Activated CD8-positive, alpha-beta memory T cell treated with anti-CD3 and anti-CD28 coated beads, Interleukin-2, amount 50 U/mL, for 4 hours (primary cell): Measurements from ENCODE around the gene STAT1.

ENCODE experiments used
- DNase-seq: peaks from one replicate; pipeline ENCODE4 v3.0.0-alpha.2; 2020

Gene STAT1

GRCh38 chr2:190948671-190949070, 65.3 kb downstream of the STAT1 start:
- DNase-seq, result no peak

- DNase-seq, result no peak
These were observed 66.2 kb downstream of the STAT1 start for GRCh38 chr2:190947711-190948251.

- no peak for DNase-seq
These were observed 66.8 kb downstream of the STAT1 start for GRCh38 chr2:190947141-190947540.

GRCh38 chr2:190943706-190944105, 70.3 kb downstream of the STAT1 start:
- DNase-seq, result no peak

- DNase-seq, result no peak
These were observed 71.3 kb downstream of the STAT1 start for GRCh38 chr2:190942697-190943096.

- DNase-seq, result no peak
These were observed 72.4 kb downstream of the STAT1 start for GRCh38 chr2:190941571-190941970.

GRCh38 chr2:190940454-190940853, 73.5 kb downstream of the STAT1 start:
- DNase-seq, result no peak

- DNase-seq, result no peak
These were observed 75.1 kb downstream of the STAT1 start for GRCh38 chr2:190938771-190939335.

GRCh38 chr2:190935054-190935453, 78.9 kb downstream of the STAT1 start:
- no peak for DNase-seq

GRCh38 chr2:190933361-190933760, 80.6 kb downstream of the STAT1 start:
- no peak for DNase-seq

GRCh38 chr2:190932514-190932913, 81.5 kb downstream of the STAT1 start:
- no peak for DNase-seq

GRCh38 chr2:190930411-190930810, 83.6 kb downstream of the STAT1 start:
- no peak for DNase-seq

GRCh38 chr2:190929919-190930318, 84.1 kb downstream of the STAT1 start:
- DNase-seq, result no peak

GRCh38 chr2:190927301-190927700, 86.7 kb downstream of the STAT1 start:
- DNase-seq, result no peak

- no peak for DNase-seq
These were observed 91.6 kb downstream of the STAT1 start for GRCh38 chr2:190922376-190922775.

- no peak for DNase-seq
These were observed 93.9 kb downstream of the STAT1 start for GRCh38 chr2:190920085-190920484.
